Measurements from ENCODE around the gene TRPC5OS. TPM values are rescaled to one million over a fixed set of nuclear protein-coding genes. Genes with fewer than 3 reads are reported as not detected.

The TRPC5OS gene
- total and polyA plus RNA-seq, 2 of the 8 experiments (the other 6 are each of a cell fraction or from before 2014, with no cell fraction given), result not detected

- Histone ChIP-seq H3K79me2 (ENCODE audit: control insufficient read depth in 1 of 2, insufficient read depth in 2 of 2, low read length in 2 of 2) (no peaks in the 10 kb centered on the region), H3K23me2 (ENCODE audit: low read depth, low read length) (no peaks in the 10 kb centered on the region; the same call in 1 of the 2 replicates), H2AK5ac (ENCODE audit: low read depth, low read length) (no peak overlapping the region), H3K4me3 (ENCODE audit: extremely low read depth in 1 of 4, insufficient read depth in 2 of 4, low read depth in 3 of 4, low read length in 4 of 4) (no peak overlapping the region), H4K91ac (replicated peaks; ENCODE audit: insufficient read length, low read length) (no peak overlapping the region), H3K27me3 (replicated peaks in 1 of 4; ENCODE audit: control insufficient read depth in 3 of 4, extremely low read depth in 1 of 4, insufficient read depth in 3 of 4, low read length in 3 of 4) (no peaks in the 10 kb centered on the region), H3K4me2 (ENCODE audit: insufficient read depth in 1 of 2, low read depth in 2 of 2, low read length in 2 of 2) (no peak overlapping the region), H2BK120ac (replicated peaks; ENCODE audit: low read depth, low read length) (no peak overlapping the region), H3K27ac (ENCODE audit: low read depth, low read length) (no peak overlapping the region), H3K23ac (ENCODE audit: insufficient read length) (no peak overlapping the region), H4K20me1 (replicated peaks in 1 of 2; ENCODE audit: control insufficient read depth in 1 of 2, insufficient read depth in 2 of 2, low read length in 2 of 2) (no peaks in the 10 kb centered on the region), H3K9me3 (ENCODE audit: insufficient read depth in 2 of 2, low read depth in 1 of 2, low read length in 1 of 2) (no peaks in the 10 kb centered on the region), H3K4me1 (replicated peaks in 1 of 4; ENCODE audit: control insufficient read depth in 3 of 4, insufficient read depth in 4 of 4, low read length in 3 of 4) (no peaks in the 10 kb centered on the region), H3K4ac (replicated peaks; ENCODE audit: insufficient read length, low read depth, low read length) (no peak overlapping the region), H4K8ac (ENCODE audit: extremely low read depth, insufficient read depth, low read length) (no peak overlapping the region), H2AFZ (ENCODE audit: low read length) (no peak overlapping the region), H3K18ac (ENCODE audit: extremely low read depth, low read length) (no peak overlapping the region), H2BK20ac (ENCODE audit: low read length) (no peak overlapping the region), H2BK5ac (ENCODE audit: low read depth, low read length) (no peak overlapping the region), H3K79me1 (ENCODE audit: low read depth, low read length) (no peaks in the 10 kb centered on the region), H3K36me3 (ENCODE audit: control insufficient read depth in 2 of 4, insufficient read depth in 4 of 4, low read length in 3 of 4) (no peaks in the 10 kb centered on the region), H2BK15ac (ENCODE audit: low read length) (no peak overlapping the region), H3K14ac (ENCODE audit: insufficient read length) (no peak overlapping the region), H3K56ac (replicated peaks; ENCODE audit: insufficient read length, low read depth, low read length) (no peak overlapping the region), H4K5ac (ENCODE audit: insufficient read length, low read depth, low read length) (no peak overlapping the region), H2BK12ac (ENCODE audit: low read depth, low read length) (no peak overlapping the region), H3K9ac (replicated peaks in 1 of 4; ENCODE audit: extremely low read depth in 1 of 4, low read depth in 3 of 4, low read length in 3 of 4) (no peak overlapping the region)
- TF ChIP-seq BACH1 (IDR thresholded peaks at IDR 0.05; ENCODE audit: low read length), result no peak
- TF ChIP-seq POU5F1 (IDR thresholded peaks at IDR 0.05; ENCODE audit: low read depth, low read length), result no peak
- WGBS, 2 experiments (ENCODE audit: extremely low coverage in 1 of 2, insufficient coverage in 1 of 2, insufficient read length in 1 of 2, insufficient replicate concordance in 2 of 2, low coverage in 1 of 2, low lambda C conversion rate in 2 of 2, missing lambda C conversion rate in 1 of 2), result 84% methylated on average over 1 of the region's 1 CpG; no CpG with 5 or more reads in 1 of the 2 experiments
- POLR2A ChIA-PET (ENCODE audit: partially characterized antibody), result no interaction called here
- no peak for FAIRE-seq
- CTCF ChIA-PET (ENCODE audit: partially characterized antibody), result no interaction called here
- no peak for DNase-seq (ENCODE audit: low read depth in 1 of 2, low spot score in 2 of 2)
Observed at GRCh38 chrX:111857534-111858060, 18.4 kb upstream of the TRPC5OS start.
